HCT116 (cell line): ENCODE results near the gene ALX3. TPM values are rescaled to one million over a fixed set of nuclear protein-coding genes. Genes with fewer than 3 reads are reported as not detected.

Experiments used
- ATAC-seq: fragments of 200-7000 bp; cut with Tn5 transposase; 2 replicates; pipeline ENCODE4 v1.9.1; 2020; ENCODE audit warnings: mild to moderate bottlenecking, moderate library complexity
- BruUV-seq: library from RNA; stranded (reverse); fragments of 400-500 nt; replicated peaks from 2 replicates; lab custom pipeline; 2021; lab: Mats Ljungman, UMichigan
- CTCF ChIA-PET: fragments of 300-600 bp; sonication (Branson Sonifier 250); formaldehyde crosslinking; loops from one replicate; lab custom pipeline; 2021; ENCODE audit warnings: antibody characterized with exemption; lab: Charles Lee
- POLR2A ChIA-PET: fragments of 300-600, 350-600 bp; sonication (Branson Sonifier 250); formaldehyde crosslinking; loops from one replicate; lab custom pipeline; 2021; ENCODE audit warnings: antibody characterized with exemption; lab: Charles Lee
- RAD21 ChIA-PET, 2 experiments: fragments of 300-600 bp; sonication (Branson Sonifier 250); formaldehyde crosslinking; loops; one replicate each; lab custom pipeline; 2023; ENCODE audit warnings: low total read pairs in 2 of 2; ENCODE audit not compliant: uncharacterized antibody in 2 of 2, unreplicated experiment in 2 of 2, low non-redundant PET in 1 of 2; lab: Charles Lee
- DNase-seq: peaks from one replicate; pipeline ENCODE4 v3.0.0-alpha.2; 2010; ENCODE audit warnings: low read depth, low spot score
- H2AFZ ChIP-seq: fragments of 200-600 bp; shearing (Covaris generic), sonication (generic); 2 replicates; pipeline ENCODE4 v1.6.1; 2017; ENCODE audit warnings: low read depth, mixed run types, mixed read lengths, antibody characterized with exemption, low read length; ENCODE audit not compliant: poor library complexity, severe bottlenecking
- H3K27ac ChIP-seq: 2 replicates; pipeline ENCODE4 v1.5.1; 2012; ENCODE audit warnings: low read depth, low read length
- H3K27me3 ChIP-seq: fragments of 200-600 bp; sonication (generic); 2 replicates; pipeline ENCODE4 v1.6.1; 2016; ENCODE audit warnings: mixed run types, low read length, mixed read lengths; ENCODE audit not compliant: insufficient read depth
- H3K36me3 ChIP-seq, 2 experiments: fragments of 200-500 bp in 1 of 2; fragments of 200-600 bp in 1 of 2; sonication (Bioruptor generic) in 1 of 2; sonication (generic) in 1 of 2; 2 replicates each; pipeline versions ENCODE4 v1.5.1 to v1.6.1; 2014 to 2016; ENCODE audit warnings: low read length in 2 of 2, inconsistent platforms in 1 of 2, mixed read lengths in 1 of 2, mixed run types in 1 of 2; ENCODE audit not compliant: insufficient read depth in 2 of 2, control insufficient read depth in 1 of 2
- H3K4me1 ChIP-seq, 2 experiments: fragments of 200-600 bp in 1 of 2; sonication (generic) in 1 of 2; 2 replicates each; pipeline versions ENCODE4 v1.5.1 to v1.6.1; 2012 to 2017; ENCODE audit warnings: low read length in 2 of 2, inconsistent platforms in 1 of 2, mild to moderate bottlenecking in 1 of 2, mixed read lengths in 1 of 2, mixed run types in 1 of 2, moderate library complexity in 1 of 2; ENCODE audit not compliant: insufficient read depth in 2 of 2, control insufficient read depth in 1 of 2
- H3K4me2 ChIP-seq: fragments of 200-600 bp; sonication (generic); 2 replicates; pipeline ENCODE4 v1.6.1; 2017; ENCODE audit warnings: mixed run types, low read length, mixed read lengths
- H3K4me3 ChIP-seq, 2 experiments: fragments of 200-600 bp in 1 of 2; sonication (generic) in 1 of 2; replicated peaks in 1 of 2; 2 replicates each; pipeline ENCODE4 v1.5.1; 2011 to 2016; ENCODE audit warnings: low read length in 2 of 2, control low read depth in 1 of 2, low read depth in 1 of 2, mild to moderate bottlenecking in 1 of 2, mixed read lengths in 1 of 2, mixed run types in 1 of 2
- H3K79me2 ChIP-seq: fragments of 200-600 bp; sonication (generic); 2 replicates; pipeline ENCODE4 v1.6.1; 2017; ENCODE audit warnings: mild to moderate bottlenecking, mixed run types, low read length, moderate library complexity, mixed read lengths; ENCODE audit not compliant: insufficient read depth
- H3K9ac ChIP-seq: fragments of 200-600 bp; sonication (generic); 2 replicates; pipeline ENCODE4 v1.6.1; 2016; ENCODE audit warnings: low read length, mixed read lengths
- H3K9me2 ChIP-seq: fragments of 200-600 bp; sonication (generic), shearing (Covaris generic); 2 replicates; pipeline ENCODE4 v1.6.1; 2017; ENCODE audit warnings: mixed run types, mild to moderate bottlenecking, moderate library complexity; ENCODE audit not compliant: insufficient read depth
- H3K9me3 ChIP-seq, 2 experiments: fragments of 200-500 bp in 1 of 2; fragments of 200-600 bp in 1 of 2; sonication (Bioruptor generic) in 1 of 2; sonication (generic) in 1 of 2; 2 replicates each; pipeline ENCODE4 v1.6.1; 2014 to 2017; ENCODE audit warnings: low read length in 2 of 2, mixed read lengths in 2 of 2, inconsistent platforms in 1 of 2, low read depth in 1 of 2, mild to moderate bottlenecking in 1 of 2, mixed run types in 1 of 2, moderate library complexity in 1 of 2; ENCODE audit not compliant: control insufficient read depth in 1 of 2, insufficient read depth in 1 of 2
- H4K20me1 ChIP-seq: fragments of 200-600 bp; sonication (generic), shearing (Covaris generic); 2 replicates; pipeline ENCODE4 v1.6.1; 2017; ENCODE audit warnings: mixed run types, mild to moderate bottlenecking, moderate library complexity; ENCODE audit not compliant: insufficient read depth
- ATF3 ChIP-seq: IDR thresholded peaks from 2 replicates; pipeline ENCODE4 v1.6.1; 2012
- CEBPB ChIP-seq: IDR thresholded peaks from 2 replicates; pipeline ENCODE4 v1.6.1; 2012; ENCODE audit warnings: low read depth
- EGR1 ChIP-seq: IDR thresholded peaks from 2 replicates; pipeline ENCODE4 v1.6.1; 2012; ENCODE audit warnings: low read depth
- POLR2A ChIP-seq: IDR thresholded peaks from 2 replicates; pipeline ENCODE4 v1.7.0; 2011; ENCODE audit warnings: borderline replicate concordance; ENCODE audit not compliant: insufficient read depth, insufficient read length; ENCODE audit errors: extremely low read depth
- POLR2AphosphoS5 ChIP-seq: IDR thresholded peaks from 2 replicates; pipeline ENCODE4 v1.6.1; 2011; ENCODE audit warnings: mild to moderate bottlenecking, low read depth, low read length, moderate library complexity
- REST ChIP-seq: IDR thresholded peaks from 2 replicates; pipeline ENCODE4 v1.6.1; 2012; ENCODE audit warnings: low read depth
- TCF7L2 ChIP-seq: IDR thresholded peaks from 2 replicates; pipeline ENCODE4 v1.7.0; 2011; ENCODE audit warnings: borderline replicate concordance, inconsistent platforms; ENCODE audit not compliant: insufficient read depth, insufficient read length; ENCODE audit errors: extremely low read depth
- intact Hi-C: fragments of 100-400 bp; cut with micrococcal nuclease; formaldehyde crosslinking; loops from 2 replicates; pipeline ENCODE4 v1.10.0; 2022
- total RNA-seq: library from RNA; stranded (reverse); gene quantifications from one replicate; pipeline ENCODE4 v1.2.1, GENCODE V29; 2021; ENCODE audit not compliant: unreplicated experiment

Gene ALX3
- total RNA-seq, 1 experiment from 2014 or later: not detected

- ChIA-PET CTCF (no interaction called here), POLR2A (no interaction called here), RAD21 (no interaction called here)
- Histone ChIP-seq H3K4me2 (no peak overlapping the region), H3K4me3 (no peak overlapping the region), H3K36me3 (no peaks in the 10 kb centered on the region), H3K9me2 (no peaks in the 10 kb centered on the region), H3K9me3 (no peaks in the 10 kb centered on the region), H3K27me3 (no peaks in the 10 kb centered on the region), H3K79me2 (no peaks in the 10 kb centered on the region), H3K27ac (no peak overlapping the region), H4K20me1 (no peaks in the 10 kb centered on the region), H2AFZ (no peak overlapping the region), H3K4me1 (no peaks in the 10 kb centered on the region), H3K9ac (no peak overlapping the region)
- ATAC-seq (no peak), DNase-seq (no peak)
- intact Hi-C loops: no loop called here
- no peak for TF ChIP-seq TCF7L2
- no peak for TF ChIP-seq EGR1
- no peak for TF ChIP-seq ATF3
- no peak for TF ChIP-seq REST
- TF ChIP-seq POLR2A: no peak
- TF ChIP-seq POLR2AphosphoS5: no peak
- no peak for TF ChIP-seq CEBPB
- no TSS peak for BruUV-seq
Measured at GRCh38 chr1:110083866-110084226, 13.4 kb upstream of the ALX3 start.
